Measurements from ENCODE around the gene AGBL4.
"Not testable (repeated sequence)": the region's sequence is repeated elsewhere in the genome, so short reads cannot be mapped to it uniquely, and the experiment has no call there.

AGBL4 gene

DNA sequence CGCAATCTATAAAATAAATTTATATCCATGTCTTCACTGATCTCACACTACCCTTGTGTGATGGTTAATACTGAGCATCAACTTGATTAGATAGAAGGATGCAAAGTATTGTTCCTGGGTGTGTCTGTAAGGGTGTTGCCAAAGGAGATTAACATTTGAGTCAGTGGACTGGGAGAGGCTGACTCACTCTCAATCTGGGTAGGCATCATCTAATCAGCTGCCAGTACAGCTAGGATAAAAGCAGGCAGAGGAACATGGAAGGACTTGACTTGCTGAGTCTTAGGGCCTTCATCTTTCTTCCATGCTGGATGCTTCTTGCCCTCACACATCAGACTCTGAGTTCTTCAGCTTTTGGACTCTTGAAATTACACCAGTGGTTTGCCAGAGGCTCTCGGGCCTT is 615.4 kb downstream of the AGBL4 start:
- DNase-seq, result no peak

DNA sequence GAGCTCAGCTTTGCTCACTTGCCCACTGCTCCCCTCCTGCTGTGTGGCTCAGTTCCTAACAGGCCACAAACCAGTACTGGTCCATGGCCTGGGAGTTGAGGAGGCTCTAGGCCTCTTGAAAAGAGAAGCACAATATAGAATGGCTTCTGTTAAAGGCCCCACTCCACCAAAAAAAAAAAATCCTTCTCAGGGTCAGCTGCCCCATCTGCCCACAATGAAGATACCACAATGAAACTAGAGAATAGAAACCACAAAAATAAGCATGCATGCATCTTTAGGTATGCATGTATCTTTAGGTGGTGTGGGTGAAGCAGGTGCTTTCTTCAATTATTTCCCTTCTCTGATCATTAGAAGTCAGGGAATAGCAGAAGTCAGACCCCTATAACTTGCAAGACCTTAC is 626.7 kb downstream of the AGBL4 start:
- no peak for DNase-seq

DNA sequence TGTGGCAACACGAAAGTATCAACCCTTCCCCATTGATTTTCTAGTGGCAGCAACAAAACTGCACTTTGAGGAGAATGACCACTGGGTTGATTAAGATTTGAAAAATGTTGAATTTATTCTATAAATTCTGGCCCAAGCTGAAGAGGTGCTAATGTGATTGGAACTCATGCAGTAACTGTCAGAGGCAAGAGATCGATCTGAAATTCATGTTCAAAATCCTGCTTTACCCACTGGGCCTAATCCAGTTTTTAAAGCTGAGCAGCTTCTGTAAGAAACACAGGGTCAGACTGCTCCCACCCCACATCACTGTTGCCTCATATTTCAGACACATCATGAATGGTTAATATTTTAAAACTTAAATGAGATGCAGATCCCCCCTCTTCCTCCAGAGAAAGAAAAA is 629.6 kb downstream of the AGBL4 start:
- no peak for DNase-seq

GRCh38 chr1:49389699-49390098 is 634.1 kb downstream of the AGBL4 start:
- no peak for DNase-seq

DNA sequence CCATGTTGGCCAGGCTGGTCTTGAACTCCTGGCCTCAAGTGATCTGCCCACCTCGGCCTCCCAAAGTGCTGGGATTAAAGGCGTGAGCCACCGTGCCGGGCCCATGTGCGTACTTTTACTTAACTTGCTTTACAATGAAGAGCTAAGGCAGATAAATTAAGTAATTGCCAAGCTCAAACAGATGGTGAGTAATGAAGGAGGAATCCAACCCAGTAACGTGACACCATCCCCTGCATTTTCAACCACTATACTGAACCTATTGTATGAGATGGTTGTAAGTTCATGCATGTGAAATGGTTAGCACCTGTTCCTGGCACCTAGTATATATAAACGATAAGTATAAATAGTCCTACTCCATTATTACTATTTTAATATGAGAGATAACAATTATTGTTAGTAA is 659.1 kb downstream of the AGBL4 start:
- no peak for DNase-seq

- no peak for DNase-seq
Observed at GRCh38 chr1:49363628-49364027, 660.1 kb downstream of the AGBL4 start.

DNA sequence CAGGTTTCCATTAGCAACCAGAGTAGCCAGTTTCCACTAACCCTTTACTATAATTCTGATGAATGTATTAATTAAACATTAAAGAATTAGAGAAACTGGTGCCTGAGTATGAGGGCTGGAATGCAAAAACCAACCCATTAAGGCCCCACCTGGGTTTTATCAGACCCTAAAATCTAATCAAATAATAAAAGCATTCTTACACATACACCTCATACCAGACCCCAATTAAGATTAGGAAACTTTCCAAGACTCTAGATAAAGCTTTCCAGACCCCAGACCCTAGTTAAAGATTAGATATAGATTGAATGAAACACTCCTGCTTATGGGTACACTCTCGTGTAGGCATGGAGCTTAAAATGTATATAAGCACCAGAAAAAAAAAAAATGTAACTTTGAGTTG is 665.7 kb downstream of the AGBL4 start:
- DNase-seq, result no peak

- no peak for DNase-seq
Observed at GRCh38 chr1:49356594-49356993, 667.2 kb downstream of the AGBL4 start.

DNA sequence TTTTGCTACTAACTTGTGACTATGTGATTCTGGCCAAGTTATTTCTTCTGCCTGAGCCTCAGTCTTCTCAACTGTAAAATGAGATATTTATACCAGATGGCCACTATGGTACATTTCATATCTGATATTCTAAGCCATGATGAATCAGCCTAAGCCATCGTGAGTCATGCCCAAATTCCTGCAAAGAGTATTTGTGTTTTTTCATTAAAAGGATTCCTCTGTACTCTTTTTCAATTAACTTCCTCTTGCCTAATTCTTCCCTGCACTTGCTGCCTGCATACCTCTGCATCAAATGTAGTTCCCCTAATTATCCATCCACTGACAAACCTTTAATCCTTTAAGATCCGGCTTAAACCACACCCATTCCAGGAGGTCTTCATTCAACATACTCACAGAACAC is 672.0 kb downstream of the AGBL4 start:
- no peak for DNase-seq

DNA sequence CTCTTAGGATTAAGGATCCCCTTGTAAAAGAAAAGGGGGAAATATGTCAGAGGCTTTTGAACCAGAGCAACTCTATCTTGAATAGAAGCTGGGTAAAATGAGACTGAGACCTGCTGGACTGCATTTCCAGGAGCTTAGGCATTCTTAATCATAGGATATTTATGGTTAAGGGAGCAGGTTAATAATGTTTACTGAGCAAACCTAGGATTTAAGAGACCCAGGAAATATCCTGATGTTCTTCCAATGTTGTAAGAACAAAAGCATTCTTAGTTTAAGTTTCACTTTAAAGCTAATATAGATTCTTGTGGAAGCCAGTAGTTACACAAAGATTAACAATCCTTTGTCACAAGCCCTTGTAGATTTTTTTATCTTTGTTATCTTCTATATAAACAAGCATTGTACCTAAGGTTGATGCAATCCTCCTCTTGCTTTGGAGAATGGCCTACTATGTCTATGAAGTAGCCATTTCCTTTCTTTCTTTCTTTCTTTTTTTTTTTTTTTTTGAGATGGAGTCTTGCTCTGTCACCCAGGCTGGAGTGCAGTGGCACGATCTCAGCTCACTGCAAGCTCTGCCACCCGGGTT is 676.9 kb downstream of the AGBL4 start:
- DNase-seq, result no peak

- no peak for DNase-seq
Observed at GRCh38 chr1:49340576-49340975, 683.2 kb downstream of the AGBL4 start.

- no peak for DNase-seq
Observed at GRCh38 chr1:49339043-49339442, 684.7 kb downstream of the AGBL4 start.

DNA sequence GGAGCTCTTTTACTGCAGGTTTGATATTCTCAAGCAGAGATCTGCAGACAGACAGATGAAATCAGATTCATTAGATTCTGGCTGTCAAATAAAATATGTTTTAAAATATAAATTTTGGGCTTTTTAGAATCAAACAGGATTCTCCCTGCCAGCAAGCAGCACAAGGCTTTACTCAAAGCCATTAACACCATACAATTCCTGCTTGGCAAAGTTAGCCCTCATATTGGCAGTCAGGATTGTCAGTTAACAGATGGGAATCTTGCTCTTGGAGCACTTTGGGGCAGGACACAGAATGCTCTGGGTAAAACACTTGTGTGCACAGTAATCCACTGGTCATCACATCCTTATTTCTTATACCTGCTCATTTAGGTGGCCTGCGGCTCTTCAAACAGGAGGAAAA is 686.5 kb downstream of the AGBL4 start:
- DNase-seq, result no peak

DNA sequence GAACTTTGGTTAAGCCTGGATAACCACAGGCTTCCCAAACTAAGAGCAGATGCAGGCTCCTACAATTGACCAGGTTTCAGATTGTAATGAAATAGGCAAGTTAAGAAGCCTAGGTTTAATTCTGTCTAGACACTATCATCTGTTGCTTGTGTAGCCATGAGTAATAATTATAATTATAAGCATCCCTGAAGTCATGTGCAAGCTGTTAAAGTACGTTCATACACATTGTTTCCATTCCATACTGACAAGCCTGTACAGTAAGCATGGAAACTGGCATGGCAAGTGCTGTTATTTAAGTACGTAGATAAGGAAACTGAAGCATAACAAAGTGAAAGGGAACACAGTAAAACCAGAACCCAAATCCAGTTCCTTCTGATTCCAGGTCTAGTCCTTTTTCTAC is 689.8 kb downstream of the AGBL4 start:
- DNase-seq, result no peak

DNA sequence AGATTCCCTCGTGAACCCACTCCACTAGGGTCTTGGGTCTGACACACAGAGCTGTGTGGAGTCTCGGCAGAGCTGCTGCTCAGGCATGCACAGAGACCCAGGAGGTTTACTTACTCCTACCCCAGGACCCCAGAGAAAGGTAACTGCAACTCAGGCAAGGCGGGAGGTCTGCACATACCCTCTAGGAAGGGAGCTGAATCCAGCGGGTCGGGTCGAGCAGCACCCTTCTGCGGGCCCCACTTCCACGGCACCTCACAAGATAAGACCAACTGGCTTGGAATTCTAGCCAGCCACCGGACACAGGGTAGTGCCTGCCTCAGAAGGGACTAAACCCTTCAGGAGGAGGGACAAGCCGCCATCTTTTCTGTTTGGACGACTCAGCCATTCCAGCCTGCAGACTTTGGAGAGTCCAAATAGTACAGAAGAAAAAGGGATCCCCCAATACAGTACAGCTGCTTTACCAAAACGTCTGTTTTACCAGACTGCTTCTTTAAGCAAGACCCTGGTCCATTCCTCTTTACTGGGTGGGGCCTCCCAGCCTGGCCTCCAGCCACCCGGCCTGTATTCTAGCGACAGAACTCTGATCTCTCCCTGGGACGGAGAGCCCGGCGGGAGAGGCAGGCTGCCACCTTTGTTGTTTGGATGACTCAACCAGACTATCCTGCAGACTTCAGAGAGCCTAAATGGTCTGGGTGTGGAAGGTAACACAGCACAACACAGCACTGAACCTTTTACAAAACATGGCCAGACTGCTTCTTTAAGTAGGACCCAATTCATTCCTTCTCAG is 692.5 kb downstream of the AGBL4 start:
- no peak for DNase-seq

- DNase-seq, result no peak
Observed at GRCh38 chr1:49323925-49324540, 699.7 kb downstream of the AGBL4 start.

DNA sequence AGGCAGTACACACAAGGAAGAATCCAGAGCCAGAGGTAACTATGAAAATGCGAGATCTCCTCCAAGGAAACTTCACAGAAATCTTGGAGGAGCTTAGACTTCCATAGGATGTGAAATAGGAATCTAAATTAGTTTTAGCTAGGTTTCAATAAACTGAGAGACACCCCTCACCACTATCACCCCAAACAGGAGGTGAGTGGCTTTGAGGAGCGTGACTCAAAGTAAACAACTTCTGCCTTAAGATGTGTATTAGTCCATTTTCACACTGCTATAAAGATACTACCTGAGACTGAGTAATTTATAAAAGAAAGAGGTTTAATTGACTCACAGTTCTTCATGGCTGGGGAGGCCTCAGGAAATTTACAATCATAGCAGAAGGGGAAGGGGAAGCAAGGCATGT is 703.3 kb downstream of the AGBL4 start:
- not testable (repeated sequence) for DNase-seq

- no peak for DNase-seq
Observed at GRCh38 chr1:49319426-49319963, 704.3 kb downstream of the AGBL4 start.

- DNase-seq, result no peak
Observed at GRCh38 chr1:49318218-49318617, 705.5 kb downstream of the AGBL4 start.

GRCh38 chr1:49307457-49307856 is 716.3 kb downstream of the AGBL4 start:
- DNase-seq, result no peak

- DNase-seq, result no peak
Observed at GRCh38 chr1:49306507-49307070, 717.2 kb downstream of the AGBL4 start.

GRCh38 chr1:49302400-49302799 is 721.4 kb downstream of the AGBL4 start:
- DNase-seq, result not testable (repeated sequence)

DNA sequence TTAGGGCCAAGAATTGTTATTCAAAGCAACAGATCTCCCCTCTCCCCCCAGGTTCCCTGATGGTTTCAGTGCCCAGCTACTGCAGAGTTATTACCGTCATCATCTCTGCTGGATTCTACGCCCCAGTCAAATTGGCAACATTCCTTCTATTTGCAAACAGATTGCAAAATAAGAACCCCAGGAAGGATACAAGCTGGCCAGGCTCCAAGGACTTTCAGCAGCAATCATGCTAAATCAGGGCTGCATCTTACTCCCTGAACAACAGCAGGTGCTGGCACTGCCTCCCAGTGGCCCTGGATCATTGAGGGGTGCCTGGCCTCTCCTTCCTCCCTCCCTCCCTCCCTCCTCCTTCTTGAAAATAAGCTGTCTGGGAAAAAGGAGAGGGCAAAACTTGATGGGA is 725.5 kb downstream of the AGBL4 start:
- DNase-seq, result no peak

DNA sequence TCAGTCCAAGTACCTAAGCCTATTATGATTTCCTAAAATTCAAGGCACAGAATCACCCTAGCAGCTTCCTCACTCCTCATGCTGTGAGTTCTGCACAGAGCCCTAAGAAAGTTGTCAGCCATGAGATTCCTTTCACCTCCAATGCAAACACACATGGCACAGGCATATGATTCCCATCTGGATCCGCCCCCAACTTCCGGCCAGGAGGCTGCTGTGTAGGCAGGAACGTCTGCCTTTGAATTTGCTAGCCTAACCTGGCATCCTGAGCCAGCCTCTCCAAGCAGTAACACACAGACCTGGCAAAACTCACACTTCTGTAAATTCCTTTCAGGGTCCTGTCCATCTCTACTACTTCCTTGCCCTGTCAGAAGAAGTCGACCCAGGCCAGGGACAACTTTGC is 726.0 kb downstream of the AGBL4 start:
- no peak for DNase-seq
